Vagina (tissue), 2 donors: Measurements from ENCODE around the gene CHST9.

Experiments used
- CTCF ChIP-seq, 3 experiments: fragments of 450-650 bp in 2 of 3; fragments of 200-600 bp in 1 of 3; sonication (generic) in 1 of 3; IDR thresholded peaks; one replicate each; pipeline ENCODE4 v1.5.1; 2017 to 2019; ENCODE audit warnings: antibody characterized with exemption in 3 of 3, mild to moderate bottlenecking in 2 of 3, moderate library complexity in 2 of 3
- POLR2A ChIP-seq, 2 donors: fragments of 450-650 bp; IDR thresholded peaks; one replicate each; pipeline ENCODE4 v1.6.1; 2017; ENCODE audit warnings: antibody characterized with exemption in 2 of 2, mild to moderate bottlenecking in 2 of 2, moderate library complexity in 2 of 2

- TF ChIP-seq CTCF (IDR thresholded peaks at IDR 0.05), result no peak
- no peak for TF ChIP-seq POLR2A (IDR thresholded peaks at IDR 0.05)
Observed at GRCh38 chr18:27184115-27185024, 738 bp downstream of the CHST9 start.
